GM10266 (cell line): Measurements from ENCODE around the gene PCSK9.
A peak's percentile ranks its signal among the peaks of the same experiment; 100 is the strongest.

ENCODE experiments used
- DNase-seq: peaks from one replicate; pipeline ENCODE4 v3.0.0; 2012; ENCODE audit errors: extremely low spot score
- TF ChIP-seq, protein P1 (sequence below): IDR thresholded peaks from 2 replicates; pipeline ENCODE4 v1.5.1; 2012; ENCODE audit warnings: mild to moderate bottlenecking, low read depth; ENCODE audit not compliant: control insufficient read depth, insufficient read depth; ENCODE audit errors: missing control alignments

PCSK9 gene

DNA sequence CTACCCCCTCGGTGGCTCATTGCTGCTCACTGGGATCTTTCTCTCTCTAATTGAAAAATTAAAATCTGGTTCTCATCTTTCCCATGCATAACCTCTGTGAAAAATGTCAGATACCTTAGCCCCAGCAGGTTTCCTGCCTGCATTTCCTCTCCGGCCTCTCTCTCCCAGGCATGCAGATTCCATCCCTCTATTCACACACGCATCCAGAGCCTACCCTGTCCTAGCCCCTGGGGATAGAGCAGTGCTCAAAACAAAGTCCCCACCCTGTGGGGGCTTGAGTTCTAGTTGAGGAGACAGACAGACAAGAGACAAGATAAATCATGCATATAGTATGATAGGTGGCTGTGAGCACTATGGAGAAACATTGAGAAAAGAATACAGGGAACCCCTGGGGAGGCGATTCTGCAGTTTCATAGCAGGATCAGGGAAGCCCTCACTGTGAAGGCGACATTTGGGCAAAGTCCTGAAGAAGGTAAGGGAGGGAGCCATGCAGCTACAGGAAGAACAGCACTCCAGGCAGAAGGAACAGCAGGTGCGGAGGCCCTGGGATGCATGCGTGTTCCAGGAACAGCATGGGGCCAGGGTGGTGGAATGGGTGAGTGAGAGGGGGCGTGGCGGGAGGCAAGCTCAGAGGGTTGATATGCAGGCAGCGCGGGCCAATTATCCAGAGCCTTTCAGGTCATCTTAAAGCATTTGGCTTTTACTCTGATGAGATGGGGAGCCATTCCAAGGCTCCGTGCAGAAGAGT lies 44.2 kb upstream of the PCSK9 start:
- TF ChIP-seq, protein P1, sequence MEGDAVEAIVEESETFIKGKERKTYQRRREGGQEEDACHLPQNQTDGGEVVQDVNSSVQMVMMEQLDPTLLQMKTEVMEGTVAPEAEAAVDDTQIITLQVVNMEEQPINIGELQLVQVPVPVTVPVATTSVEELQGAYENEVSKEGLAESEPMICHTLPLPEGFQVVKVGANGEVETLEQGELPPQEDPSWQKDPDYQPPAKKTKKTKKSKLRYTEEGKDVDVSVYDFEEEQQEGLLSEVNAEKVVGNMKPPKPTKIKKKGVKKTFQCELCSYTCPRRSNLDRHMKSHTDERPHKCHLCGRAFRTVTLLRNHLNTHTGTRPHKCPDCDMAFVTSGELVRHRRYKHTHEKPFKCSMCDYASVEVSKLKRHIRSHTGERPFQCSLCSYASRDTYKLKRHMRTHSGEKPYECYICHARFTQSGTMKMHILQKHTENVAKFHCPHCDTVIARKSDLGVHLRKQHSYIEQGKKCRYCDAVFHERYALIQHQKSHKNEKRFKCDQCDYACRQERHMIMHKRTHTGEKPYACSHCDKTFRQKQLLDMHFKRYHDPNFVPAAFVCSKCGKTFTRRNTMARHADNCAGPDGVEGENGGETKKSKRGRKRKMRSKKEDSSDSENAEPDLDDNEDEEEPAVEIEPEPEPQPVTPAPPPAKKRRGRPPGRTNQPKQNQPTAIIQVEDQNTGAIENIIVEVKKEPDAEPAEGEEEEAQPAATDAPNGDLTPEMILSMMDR, result no peak
- DNase-seq, result no peak

DNA sequence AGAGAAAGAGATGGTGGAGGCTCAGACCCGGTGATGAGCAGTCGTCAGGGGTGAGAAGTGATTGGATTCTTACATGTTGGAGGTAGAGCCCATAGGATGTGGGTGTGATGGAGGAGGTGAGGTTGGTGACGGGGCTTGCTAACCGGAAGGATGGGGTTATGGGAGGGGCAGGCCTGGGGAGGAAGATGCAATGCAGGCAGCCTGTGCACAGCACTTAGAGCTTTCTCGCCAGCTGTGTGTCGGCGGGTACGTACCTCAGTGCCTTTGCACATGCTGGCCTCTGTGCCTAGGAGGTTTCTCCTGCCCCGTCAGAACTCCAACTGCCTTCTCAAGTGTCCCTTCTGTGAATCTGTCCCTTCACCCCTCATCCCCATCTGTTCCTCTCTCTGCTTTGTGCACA lies 43.5 kb upstream of the PCSK9 start:
- TF ChIP-seq, protein P1, result no peak
- DNase-seq, result no peak

DNA sequence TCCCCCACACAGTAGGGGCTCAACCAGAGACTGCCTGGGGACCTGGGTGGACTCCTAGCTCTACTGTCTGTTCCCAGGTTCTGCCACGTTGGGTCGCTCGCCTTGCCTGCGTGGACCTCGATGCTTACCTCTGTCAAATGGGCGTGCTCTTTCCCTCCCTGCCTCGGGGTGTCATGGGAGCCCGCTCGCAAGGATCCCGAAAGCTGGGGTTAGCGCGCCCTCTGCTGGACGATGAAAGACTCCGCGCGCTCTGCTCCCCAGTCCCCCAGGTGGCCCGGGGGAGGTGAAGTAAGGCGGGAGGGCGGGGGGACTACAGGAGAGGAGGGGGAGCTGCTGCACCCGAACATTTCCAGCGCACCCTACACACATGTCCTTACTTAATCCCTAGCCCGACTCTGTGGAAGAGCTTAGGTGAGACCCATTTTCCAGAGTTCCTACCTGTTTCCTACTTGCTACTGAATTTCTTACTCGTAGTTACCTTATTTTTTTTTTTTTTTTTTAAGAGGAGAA lies 42.9 kb upstream of the PCSK9 start:
- TF ChIP-seq, protein P1, result peak; percentile 82
- DNase-seq, result peak; percentile 94

DNA sequence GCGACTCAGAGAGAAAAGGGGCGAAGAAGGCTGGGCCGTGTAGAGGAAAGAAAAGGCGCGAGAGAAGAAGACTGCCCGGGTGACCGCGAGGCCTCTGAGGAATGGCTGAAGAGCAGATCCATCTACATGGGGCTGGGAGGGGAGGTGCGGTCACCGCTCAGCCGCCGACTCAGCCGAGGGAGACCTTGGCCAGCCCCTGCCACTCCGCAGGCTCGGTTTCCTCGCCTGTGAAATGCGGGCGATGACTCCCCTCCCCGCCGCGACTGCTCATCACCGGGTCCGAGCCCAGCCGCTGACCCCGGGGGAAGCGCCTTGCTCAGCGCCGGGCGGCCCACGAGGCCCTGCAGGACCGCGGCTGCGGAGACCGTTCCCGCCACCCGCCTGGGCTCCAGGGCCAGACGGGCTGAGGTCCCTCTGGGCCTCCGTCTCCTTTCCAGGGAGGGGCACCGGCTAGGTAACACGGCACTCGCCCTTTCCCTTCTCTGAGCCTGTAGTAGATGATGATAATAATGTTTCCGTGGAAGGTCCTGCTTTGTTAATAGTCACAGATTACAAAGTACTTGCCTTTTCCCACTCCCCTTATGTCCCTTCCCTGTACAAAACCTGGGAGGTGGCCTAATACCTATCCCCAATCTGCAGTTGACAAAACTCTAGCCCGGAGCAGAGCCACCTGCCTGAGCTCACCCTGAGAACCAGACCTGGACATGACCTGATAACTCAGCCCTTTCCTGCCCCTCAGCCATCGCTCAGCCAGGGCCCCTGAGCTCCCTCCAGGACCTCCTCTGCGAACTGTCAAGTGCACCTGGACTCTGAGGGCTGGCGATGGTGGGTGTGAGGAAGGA lies 42.3 kb upstream of the PCSK9 start:
- DNase-seq, result no peak
- TF ChIP-seq, protein P1, result no peak

DNA sequence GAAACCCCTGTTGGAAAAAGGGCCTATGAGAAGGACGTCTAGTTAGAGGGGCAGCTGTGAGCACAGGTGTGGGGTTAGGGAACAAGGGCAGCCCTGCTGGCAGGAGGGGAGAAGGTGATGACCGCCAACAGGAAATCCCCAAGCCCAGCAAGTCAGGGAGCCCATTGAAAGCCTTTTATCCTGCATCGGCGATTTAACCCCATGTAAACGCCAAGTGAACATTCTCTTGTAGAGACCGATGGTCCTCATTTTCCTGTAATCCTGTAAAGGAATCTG lies 41.7 kb upstream of the PCSK9 start:
- TF ChIP-seq, protein P1, result no peak
- no peak for DNase-seq

DNA sequence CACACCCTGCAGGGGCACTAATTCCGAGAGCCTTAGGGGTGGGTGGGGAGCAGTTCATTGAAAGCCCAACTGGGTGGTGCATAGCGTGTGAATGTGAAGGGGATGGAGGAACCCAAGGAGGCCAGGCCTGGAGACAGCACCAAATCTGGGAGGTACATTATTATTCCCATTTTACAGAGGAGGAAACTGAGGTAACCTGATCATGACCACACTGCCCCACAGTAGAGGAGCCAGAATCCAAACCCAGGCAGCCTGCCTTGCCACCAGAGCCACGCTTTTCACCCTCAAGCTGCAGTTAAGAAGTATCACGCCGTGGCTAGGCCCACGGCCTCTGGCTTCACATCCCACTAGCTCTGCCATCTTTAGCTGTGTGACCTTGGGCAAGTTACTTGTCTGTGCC lies 41.2 kb upstream of the PCSK9 start:
- TF ChIP-seq, protein P1, result no peak
- DNase-seq, result no peak

DNA sequence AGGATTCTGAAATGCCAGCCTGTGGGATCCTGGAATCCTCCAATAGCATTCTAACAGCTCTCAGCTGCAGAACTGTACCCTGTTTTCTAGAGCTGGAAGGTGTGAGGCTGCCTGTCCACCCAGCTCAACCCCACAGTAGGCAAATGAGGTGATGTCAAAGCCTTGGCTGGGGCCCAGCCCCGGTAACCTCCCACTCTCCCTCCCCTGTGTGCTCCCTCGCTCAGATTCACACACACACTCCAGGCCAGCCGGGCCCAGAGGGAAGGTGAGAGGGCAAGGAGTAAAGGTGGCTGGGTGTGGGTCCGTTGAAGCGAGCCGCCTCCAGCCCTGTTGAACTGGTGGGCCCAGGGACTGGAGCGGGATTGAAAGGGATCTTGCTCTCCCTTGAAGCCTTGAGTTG lies 40.7 kb upstream of the PCSK9 start, which contains the start of gene BSND:
Gene BSND, plus strand, starts transcription at position 257 of the 400 bp plus-strand sequence. CDS start 254 bp downstream, outside the sequence.
- DNase-seq, result no peak

More for the DNA sequence above, 40.7 kb upstream of the PCSK9 start, which contains the start of gene BSND:
- TF ChIP-seq, protein P1, result no peak
